ENCODE data around the gene CHCHD10.

Gene CHCHD10

DNA sequence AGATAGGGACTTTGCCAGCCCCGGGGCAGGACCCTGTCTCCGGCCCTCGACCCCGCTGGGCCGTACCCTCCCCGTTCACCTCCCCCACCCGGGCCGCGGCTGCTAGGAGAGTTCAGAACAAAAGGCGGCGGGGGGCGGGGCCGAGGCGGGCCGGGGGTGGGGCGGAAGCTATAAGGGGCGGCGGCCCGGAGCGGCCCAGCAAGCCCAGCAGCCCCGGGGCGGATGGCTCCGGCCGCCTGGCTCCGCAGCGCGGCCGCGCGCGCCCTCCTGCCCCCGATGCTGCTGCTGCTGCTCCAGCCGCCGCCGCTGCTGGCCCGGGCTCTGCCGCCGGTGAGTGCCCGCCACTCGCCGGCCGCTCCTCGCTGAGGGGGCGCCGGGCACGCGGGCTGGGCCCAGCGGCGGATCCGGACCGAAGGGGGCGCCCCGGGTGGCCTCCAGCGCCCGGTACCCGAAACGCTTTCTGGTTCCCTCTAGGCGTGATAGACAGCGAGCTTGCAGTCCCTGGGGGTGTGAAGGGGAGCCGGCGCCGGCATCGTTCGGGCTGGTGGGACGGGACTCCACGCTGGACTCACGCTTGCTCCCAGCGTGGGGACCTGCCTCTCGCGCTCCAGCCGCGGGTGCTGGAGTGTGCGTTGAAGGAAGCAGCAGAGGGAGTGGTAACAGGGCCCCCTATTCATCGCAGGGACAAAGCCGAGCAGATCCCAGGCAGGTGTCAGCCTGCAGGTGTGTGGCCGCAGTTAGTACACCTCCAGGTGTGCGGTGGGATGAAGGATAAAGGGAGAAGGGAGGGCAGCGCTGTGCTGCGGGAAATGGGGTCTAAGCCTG, 5.1 kb upstream of the CHCHD10 start, which contains the start of gene MMP11:
Gene MMP11, plus strand, starts transcription at position 201 of the 825 bp plus-strand sequence. Its CDS starts 22 bp downstream, at position 223.
- DNase-seq (ENCODE audit: low read depth) = peak; percentile 42

DNA sequence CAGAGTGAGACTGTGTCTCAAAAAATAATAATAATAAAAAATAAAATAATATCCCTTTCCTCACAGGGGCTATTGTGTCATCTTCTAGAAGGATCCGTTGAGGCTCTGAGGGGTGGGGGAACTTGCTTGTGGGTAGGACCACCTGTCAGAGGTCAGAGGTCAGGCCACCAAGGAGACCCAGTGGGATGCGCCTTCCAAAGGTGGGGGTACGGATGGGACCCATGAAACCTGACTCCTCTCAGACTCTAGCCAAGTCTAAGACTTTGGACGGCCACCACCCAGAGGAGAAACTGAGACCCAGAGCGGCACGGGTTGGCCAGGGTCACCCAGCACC, 4.5 kb upstream of the CHCHD10 start:
- DNase-seq (ENCODE audit: low read depth) = no peak

DNA sequence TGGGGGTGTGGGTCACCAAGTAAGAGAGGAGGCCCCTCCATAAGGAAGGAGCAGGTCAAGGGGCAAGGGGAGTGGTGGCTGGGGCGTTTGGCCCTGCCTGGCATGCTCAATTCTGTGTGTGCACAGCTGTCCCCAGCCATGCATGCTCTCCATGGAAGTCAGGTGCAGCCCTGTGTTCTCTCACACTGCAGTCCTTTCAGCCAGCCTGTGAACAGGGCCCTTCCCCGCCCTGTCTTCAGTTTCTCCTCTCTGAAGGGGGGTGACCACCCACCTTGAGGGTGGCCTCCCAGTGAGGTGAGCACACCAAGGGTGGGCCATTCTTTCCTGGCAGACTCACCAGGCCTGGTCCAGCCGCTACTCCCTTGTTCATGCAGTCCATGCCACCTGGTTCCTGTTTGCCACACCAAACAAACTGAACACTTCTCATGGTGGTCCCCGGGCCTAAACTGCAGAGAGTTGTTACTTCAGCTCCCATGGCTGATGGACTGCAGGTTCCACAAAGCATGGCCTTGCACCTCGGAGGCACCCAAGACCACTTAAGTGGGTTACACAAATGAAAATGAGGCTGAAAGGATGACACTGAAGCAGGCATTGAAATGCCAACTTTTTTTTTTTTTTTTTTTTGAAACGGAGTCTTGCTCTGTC, 1.7 kb upstream of the CHCHD10 start:
- DNase-seq (ENCODE audit: low read depth) = no peak

- DNase-seq (ENCODE audit: low read depth) = no peak
Observed at GRCh38 chr22:23767303-23767672, 484 bp downstream of the CHCHD10 start.

GRCh38 chr22:23764899-23765881, 2.6 kb downstream of the CHCHD10 start:
- DNase-seq (ENCODE audit: low read depth) = no peak

GRCh38 chr22:23763954-23764353, 3.8 kb downstream of the CHCHD10 start:
- no peak for DNase-seq (ENCODE audit: low read depth)

- DNase-seq (ENCODE audit: low read depth) = peak; percentile 31
Observed at GRCh38 chr22:23763579-23763945, 4.2 kb downstream of the CHCHD10 start.

DNA sequence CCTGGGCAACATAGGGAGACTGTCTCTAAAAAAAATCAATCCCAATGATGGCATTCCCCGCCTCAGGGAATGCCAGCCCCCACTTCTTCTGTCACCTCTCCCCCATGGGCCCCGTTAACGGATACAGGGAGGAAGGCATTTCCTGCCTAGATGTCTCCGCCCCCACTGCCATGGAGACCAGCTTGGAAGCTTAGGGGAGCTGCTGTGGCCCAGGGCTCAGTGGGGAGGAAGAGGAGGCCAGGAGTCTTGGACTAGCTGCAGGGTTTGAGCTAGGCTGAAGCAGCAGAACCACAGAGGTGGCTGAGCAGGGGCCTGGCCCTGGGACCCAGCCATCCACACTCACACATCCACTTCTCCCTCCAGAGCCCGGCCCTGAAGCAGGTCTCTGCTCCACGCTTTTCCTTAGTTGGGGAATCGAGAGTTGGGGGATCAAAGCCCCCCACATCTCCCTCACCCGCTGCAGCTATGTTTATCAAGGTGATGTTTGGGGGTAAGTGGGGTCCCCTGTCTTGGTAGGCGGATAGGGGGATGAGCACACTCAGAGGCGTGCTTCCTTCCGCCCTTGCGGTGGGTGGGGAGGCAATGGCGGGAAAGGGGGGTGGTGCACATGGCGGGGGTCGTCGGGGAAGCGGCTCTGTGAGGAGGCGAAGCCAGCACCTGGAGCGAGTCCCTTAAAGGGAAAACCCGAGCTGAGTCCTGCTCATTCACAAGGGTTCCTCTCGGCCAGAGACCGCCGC, 4.8 kb downstream of the CHCHD10 start, which contains the start of gene C22orf15:
Gene C22orf15, plus strand, starts transcription at position 149 of the 737 bp plus-strand sequence. Its CDS starts 317 bp downstream, at position 466.
- no peak for DNase-seq (ENCODE audit: low read depth)

- no peak for DNase-seq (ENCODE audit: low read depth)
Observed at GRCh38 chr22:23760056-23760455, 7.7 kb downstream of the CHCHD10 start.

DNA sequence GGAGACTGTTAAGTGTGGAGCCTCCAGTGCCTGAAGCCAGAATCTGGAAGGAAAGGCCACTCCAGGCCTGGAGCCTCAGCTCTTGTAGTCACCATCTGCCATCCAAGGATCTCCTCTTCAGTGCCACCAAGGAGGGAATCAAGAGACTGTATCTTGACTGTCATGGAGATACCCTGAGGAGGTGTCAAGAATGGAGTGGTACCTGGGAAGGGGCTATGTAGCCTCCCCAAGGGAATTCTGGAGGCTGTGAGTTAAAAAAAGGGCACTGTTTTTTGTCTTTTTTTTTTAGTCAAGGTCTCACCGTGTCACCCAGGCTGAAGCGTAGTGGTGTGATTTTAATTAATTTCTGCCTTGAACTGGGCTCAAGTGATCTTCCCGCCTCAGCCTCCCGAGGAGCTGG, 8.2 kb downstream of the CHCHD10 start:
- no peak for DNase-seq (ENCODE audit: low read depth)

DNA sequence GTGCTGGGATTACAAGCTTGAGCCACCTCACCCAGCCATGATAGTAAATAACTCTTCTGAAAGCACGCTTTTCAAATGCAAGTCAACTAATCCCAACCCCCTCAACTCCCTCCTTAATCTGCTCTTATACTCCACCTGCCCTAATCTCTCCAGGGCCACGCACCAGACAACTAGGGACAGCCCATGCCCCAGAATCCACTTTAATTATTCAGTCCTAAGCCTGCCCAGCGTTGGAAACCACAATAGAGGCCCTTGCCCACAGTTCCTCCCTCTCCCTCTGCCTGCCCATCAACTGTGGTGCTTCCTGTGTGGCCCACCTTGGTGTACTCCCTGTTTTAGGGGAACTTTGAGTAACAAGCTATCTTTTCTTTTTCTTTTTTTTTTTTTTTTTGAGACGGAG, 10.9 kb downstream of the CHCHD10 start:
- DNase-seq (ENCODE audit: low read depth) = no peak

- DNase-seq (ENCODE audit: low read depth) = no peak
Observed at GRCh38 chr22:23755711-23756110, 12.1 kb downstream of the CHCHD10 start.

GRCh38 chr22:23754980-23755636, 12.7 kb downstream of the CHCHD10 start:
- DNase-seq (ENCODE audit: low read depth) = no peak

- DNase-seq (ENCODE audit: low read depth) = no peak
Observed at GRCh38 chr22:23754220-23754919, 13.4 kb downstream of the CHCHD10 start, which contains the start of gene VPREB3. Gene VPREB3 (minus strand): TSS chr22:23754425. CDS start chr22:23754363, 62 bp downstream.

DNA sequence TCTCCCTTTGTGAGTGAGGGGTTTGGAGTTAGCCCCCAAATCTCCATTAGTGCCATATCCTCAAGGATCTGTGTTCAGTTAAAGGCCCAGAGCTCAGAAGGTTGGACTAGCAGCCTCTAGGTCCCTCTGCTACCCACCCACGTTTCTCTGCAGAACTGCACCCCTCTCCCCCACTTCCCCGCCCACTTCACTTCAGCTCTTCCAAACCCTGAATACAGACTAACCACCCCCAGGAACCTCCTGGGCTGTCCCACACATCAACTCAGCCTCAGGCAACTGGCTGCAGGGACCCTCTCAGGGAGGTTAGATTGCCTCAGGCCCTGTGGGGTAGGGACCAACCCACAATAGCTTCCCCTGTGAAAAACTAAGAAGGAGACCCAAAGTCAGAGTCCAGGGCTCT, 14.4 kb downstream of the CHCHD10 start:
- DNase-seq (ENCODE audit: low read depth) = no peak

GRCh38 chr22:23752750-23753149, 15.0 kb downstream of the CHCHD10 start:
- no peak for DNase-seq (ENCODE audit: low read depth)

DNA sequence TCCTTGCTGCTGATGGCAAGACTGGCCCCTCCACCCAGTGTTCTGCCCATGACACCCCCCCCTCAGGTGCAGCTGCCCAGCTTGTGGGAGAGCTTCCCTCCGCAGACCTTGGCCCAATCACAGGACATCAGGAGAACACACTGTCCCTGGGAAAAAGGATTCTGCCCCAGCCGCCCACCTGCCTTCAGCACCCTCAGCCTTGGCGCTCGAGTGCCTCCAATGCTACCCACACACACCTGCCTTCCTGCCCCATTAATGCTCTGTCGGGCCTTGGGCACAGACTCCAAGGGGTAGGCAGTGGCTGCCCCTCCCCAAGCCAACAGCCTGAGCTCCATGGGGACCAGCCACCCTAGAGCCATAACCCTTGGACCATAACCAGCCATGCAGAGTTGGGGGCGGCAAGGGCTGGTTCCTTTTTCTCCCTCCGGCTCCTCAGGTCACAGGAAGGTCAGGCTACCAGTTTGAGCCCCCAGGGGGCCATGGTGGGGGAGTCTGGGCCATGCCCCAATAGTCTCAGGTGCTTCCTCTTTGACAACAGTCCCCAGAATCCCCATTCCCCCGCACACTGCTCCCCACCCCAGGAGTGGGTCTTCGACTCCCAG, 15.6 kb downstream of the CHCHD10 start:
- no peak for DNase-seq (ENCODE audit: low read depth)

DNA sequence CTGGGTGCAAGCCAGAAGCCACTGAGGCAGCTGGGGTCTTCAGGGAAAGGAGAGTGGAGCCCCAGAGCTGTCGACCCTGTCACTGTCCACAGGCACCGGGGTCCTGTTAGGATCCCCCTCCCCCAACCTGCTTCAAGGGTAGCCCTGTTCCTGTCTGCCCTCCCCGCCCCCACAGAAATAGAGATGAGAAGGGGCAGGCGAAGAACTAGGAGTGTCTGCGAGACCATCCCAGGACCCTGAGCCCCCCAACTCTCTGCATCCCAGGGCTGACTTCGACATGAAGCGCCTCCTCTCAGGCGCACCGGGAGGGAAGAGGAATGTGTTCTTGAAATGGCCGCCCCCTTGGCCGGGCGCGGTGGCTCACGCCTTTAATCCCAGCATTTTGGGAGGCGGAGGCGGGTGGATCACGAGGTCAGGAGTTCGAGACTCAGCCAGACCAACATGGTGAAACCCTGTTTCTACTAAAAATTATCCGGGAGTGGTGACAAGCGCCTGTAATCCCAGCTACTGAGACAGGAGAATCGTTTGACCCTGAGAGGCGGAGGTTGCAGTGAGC, 16.3 kb downstream of the CHCHD10 start:
- no peak for DNase-seq (ENCODE audit: low read depth)

DNA sequence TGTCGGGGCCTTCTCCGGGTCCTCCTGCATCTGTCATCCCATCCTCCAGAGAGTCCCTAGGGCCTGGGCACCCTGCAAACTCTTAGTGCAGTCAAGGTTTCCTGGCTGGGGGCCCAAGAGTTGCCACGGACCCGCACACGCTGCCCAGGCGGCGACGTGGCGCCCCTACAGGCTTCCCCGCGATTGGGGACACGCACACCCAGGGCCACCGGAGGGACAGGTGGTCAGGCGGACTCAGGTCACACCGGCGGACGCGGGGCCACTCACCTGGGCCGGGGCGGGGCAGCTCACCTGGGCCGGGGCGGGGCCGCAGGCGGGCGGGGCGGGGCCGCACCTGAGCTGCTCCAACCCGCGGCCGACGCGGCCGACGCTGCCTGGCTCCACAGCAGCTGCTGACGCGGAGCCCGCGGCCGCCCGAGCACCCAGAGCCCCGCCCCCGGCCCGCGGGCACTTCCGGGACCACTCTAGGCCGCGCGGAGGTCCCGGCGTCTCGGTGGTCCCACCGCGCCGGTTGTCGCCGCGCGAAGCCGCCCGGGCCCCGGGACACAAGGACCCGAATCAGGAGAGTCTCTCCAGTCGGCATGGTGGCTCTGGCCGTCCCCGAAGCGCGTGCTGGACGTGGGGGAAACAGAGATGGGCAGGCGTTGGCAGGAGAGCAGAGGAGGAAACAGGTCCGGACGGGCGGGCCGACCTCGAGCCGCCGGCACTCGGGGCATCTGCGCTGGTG, 16.9 kb downstream of the CHCHD10 start, which contains the start of gene ZNF70:
Gene ZNF70, minus strand, starts transcription at position 399 of the 727 bp plus-strand sequence. CDS start 5,972 bp downstream, outside the sequence.
- DNase-seq (ENCODE audit: low read depth) = peak; percentile 79

Measured in T follicular helper cell (primary cell).